ENCODE results near the gene BLTP3A.

The BLTP3A gene

DNA sequence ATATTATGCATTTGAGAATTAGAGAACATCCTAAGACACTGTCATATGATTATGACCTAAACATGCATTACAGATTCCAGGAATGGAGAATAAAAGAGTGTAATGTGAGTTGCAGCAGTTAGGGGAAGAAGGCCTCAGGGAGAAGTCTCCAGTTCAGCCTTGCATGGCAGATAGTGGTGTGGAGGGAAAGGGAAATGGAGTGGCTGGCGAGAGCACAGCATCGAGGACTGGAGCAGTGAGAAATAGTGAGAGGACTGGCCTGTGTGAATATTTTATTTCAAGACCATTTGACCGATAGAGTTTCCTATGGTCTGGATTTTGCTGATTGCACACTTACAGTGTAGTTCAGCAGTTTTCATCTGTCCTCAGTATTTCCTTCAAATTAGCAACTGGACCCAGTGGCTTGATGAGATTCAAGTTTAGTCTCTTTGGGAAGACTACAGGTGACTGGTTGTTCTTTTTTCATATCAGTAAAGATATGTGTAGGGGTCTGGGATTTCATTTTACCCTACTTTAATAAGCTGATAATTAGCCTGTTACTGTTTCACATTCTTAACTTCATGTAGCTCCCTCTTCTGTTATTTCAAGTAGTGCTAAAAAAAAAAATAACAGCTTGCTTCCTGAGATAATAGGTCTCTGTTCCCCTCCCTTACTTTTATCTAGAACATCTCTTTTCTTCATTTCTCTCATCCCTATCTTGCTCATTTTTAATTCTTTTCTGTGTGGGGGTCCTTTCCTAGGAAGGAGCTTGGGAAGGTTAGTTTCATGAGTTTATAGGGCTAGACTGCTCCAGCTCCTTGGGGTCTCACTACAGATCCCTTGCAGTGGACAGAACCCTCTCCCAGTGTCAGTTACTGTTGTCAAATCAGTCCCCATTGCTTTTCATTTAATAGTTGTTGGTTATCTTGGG is 27.9 kb downstream of the BLTP3A start:
- in situ Hi-C loops (cut with HindIII; ENCODE audit: low sequenced_read_pairs), result loop anchor here (10.0 kb wide), 1 partner anchor 385 kb away; no protein-coding TSS in a partner anchor

DNA sequence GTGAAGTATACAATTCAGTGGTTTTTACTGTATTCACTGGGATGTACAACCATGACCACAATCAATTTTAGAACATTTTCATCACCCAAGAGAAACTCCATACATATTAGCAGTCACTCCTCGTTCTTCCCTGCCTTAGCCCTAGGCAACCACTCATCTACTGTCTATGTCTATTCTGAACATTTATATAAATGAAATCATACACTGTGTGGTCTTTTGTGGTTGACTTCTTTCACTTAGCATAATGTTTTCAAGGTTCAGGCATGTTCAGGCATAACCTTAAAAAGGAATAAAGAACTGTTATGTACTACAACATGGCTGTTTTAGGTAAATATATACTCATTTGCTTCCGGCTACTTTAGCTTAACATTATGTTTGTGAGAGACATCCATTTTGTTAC is 37.3 kb downstream of the BLTP3A start:
- in situ Hi-C loops (cut with HindIII; ENCODE audit: low sequenced_read_pairs), result no loop called here

- in situ Hi-C loops (cut with HindIII; ENCODE audit: low sequenced_read_pairs), result no loop called here
Observed at GRCh38 chr6:34832942-34833341, 41.1 kb downstream of the BLTP3A start.

DNA sequence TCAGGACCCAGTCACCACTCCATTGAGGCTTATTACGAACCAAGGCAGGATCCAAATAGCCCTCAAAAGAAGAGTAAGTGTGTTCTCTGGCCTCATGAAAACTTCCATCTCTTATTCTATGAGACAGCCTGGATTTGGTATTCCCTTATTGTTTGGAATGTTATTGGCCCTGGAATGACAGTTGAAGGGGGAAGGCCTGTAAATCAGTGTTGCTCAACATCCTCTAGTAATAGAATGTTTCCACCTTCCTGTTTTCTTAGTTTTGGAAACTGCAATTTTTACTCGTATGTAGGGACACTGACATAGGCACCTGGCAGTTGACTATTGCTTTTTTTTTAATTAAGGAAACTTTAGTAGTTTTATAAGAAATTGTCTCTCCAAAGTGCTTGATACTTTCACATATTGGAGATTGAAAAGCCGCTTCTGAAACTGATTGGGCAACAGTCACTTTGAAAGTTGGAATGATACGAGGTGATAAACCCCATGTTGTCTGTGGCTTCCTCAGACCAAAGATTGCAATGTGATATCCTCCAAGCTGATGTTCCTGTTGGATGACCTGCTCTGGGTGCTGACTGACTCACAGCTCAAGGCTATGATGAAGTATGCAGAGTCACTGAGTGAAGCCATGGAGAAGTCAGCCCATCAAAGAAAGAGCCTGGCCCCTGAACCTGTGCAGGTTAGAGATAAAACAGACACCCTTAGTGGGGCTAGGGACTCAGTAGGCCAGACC is 43.1 kb downstream of the BLTP3A start:
- in situ Hi-C loops (cut with HindIII; ENCODE audit: low sequenced_read_pairs), result no loop called here

DNA sequence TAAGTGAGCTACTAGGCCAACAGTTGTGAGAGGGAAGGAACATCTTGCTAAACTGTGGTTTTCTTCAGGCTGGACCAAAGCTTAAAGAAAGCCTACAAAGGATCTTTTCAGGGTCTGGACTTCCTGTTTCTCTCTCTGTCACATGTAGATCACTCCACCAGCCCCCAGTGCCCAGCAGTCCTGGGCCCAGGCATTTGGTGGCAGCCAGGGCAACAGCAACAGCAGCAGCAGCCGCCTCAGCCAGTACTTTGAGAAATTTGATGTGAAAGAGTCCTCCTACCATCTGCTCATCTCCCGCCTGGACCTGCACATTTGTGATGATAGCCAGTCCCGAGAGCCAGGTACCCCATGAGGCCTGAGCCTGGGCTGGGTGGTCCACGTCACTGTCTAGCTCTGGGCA is 44.1 kb downstream of the BLTP3A start:
- in situ Hi-C loops (cut with HindIII; ENCODE audit: low sequenced_read_pairs), result no loop called here

DNA sequence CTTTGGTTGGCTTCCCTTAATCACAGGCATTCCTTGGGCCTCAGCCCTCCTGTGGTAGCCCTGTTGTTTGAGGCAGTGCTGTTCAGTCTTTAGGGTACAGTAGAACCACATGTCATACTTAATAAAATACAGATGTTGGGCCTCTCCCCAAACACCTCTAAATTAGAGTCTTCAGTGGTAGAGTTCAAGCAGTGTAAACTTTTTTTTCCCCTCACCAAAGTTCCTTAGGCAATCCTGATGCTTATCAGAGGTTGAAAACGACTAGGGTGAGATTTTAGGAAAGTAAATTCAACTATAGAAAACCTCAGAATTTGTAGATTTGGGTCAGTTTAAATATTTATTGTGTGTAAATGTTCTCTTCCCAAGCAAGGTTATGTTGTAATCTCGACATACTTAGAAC is 44.6 kb downstream of the BLTP3A start:
- in situ Hi-C loops (cut with HindIII; ENCODE audit: low sequenced_read_pairs), result no loop called here

- in situ Hi-C loops (cut with HindIII; ENCODE audit: low sequenced_read_pairs), result no loop called here
Observed at GRCh38 chr6:34837528-34837927, 45.6 kb downstream of the BLTP3A start.

GRCh38 chr6:34839666-34840352 is 47.9 kb downstream of the BLTP3A start:
- in situ Hi-C loops (cut with HindIII; ENCODE audit: low sequenced_read_pairs), result no loop called here
